ENCODE data around the gene DYSF. TPM values are rescaled to one million over a fixed set of nuclear protein-coding genes. Genes with fewer than 3 reads are reported as not detected.
A peak's percentile ranks its signal among the peaks of the same experiment; 100 is the strongest.

DYSF gene
- total RNA-seq, 1 experiment from 2014 or later = 0.31 TPM

DNA sequence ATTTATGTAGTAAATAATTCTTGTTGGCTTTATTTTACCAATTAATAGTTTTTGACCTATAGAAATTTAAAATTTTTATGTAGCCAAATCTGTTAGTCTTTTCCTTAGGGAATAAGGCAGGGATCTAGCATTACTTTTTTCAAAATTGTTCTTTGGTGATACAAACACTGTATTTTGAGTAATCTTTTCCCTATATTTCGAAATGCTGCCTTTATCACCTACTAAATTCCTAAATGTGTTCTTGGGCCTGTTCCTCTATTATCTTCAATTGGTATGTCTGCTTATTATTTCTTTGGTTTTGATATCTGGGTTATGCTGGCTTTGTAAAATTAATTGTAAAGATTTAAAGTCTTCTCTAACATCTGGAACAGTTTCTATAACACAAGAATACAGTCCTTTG, 87.5 kb downstream of the DYSF start:
- intact Hi-C loops (cut with micrococcal nuclease; ENCODE audit: unreplicated experiment) = loop anchor here (10.0 kb wide), 2 partner anchors 1034 to 1214 kb away; no protein-coding TSS in a partner anchor
- ATAC-seq = no peak
- no peaks in the 10 kb centered on the region for H3K36me3 ChIP-seq (ENCODE audit: control insufficient read depth, insufficient read depth, low read length)
- in situ Hi-C loops (cut with HindIII; ENCODE audit: low pct_unique_long_range_greater_than_20kb, low sequenced_read_pairs) = no loop called here
- H3K9me3 ChIP-seq (ENCODE audit: control insufficient read depth, insufficient read depth, low read depth, low read length) = no peaks in the 10 kb centered on the region
- no peak overlapping the region for H3K27ac ChIP-seq (ENCODE audit: low read length)
- no peaks in the 10 kb centered on the region for H3K4me1 ChIP-seq (ENCODE audit: control insufficient read depth, insufficient read depth, low read length)
- no peaks in the 10 kb centered on the region; the same call in 1 of the 2 replicates for H3K27me3 ChIP-seq (ENCODE audit: control insufficient read depth, insufficient read depth, low read length)
- CTCF ChIA-PET = no interaction called here
- no peak for TF ChIP-seq REST (IDR thresholded peaks at IDR 0.05; ENCODE audit: insufficient read depth in 1 of 2, low read depth in 2 of 2, low read length in 1 of 2)
- no peak for TF ChIP-seq CTCF (IDR thresholded peaks at IDR 0.05)
- no peak for TF ChIP-seq TCF7L2 (IDR thresholded peaks at IDR 0.05; ENCODE audit: low read depth, low read length)
- POLR2A ChIA-PET = no interaction called here
- no peak for DNase-seq (ENCODE audit: low read depth, low spot score)
- no peak overlapping the region for H3K4me3 ChIP-seq (ENCODE audit: low read depth in 2 of 2, low read length in 2 of 2)
- no TSS peak for BruUV-seq (replicated peaks)

- no peak overlapping the region for H3K27ac ChIP-seq (ENCODE audit: low read length)
- H3K9me3 ChIP-seq (ENCODE audit: control insufficient read depth, insufficient read depth, low read depth, low read length) = no peaks in the 10 kb centered on the region
- H3K4me1 ChIP-seq (ENCODE audit: control insufficient read depth, insufficient read depth, low read length) = no peaks in the 10 kb centered on the region; the same call in 1 of the 2 replicates
- no peaks in the 10 kb centered on the region; the same call in 1 of the 2 replicates for H3K27me3 ChIP-seq (ENCODE audit: control insufficient read depth, insufficient read depth, low read length)
- CTCF ChIA-PET = interaction anchor here (0.9 kb wide), 1 partner anchor 605 kb away, joined by 3 read pairs; no protein-coding TSS in a partner anchor
- TF ChIP-seq POLR2AphosphoS5 (IDR thresholded peaks at IDR 0.05; ENCODE audit: low read depth, low read length) (no peak), TCF7L2 (IDR thresholded peaks at IDR 0.05; ENCODE audit: low read depth, low read length) (no peak), REST (IDR thresholded peaks at IDR 0.05; ENCODE audit: insufficient read depth in 1 of 2, low read depth in 2 of 2, low read length in 1 of 2) (no peak), CTCF (IDR thresholded peaks at IDR 0.05) (no peak), SIN3A (IDR thresholded peaks at IDR 0.05; ENCODE audit: borderline replicate concordance, insufficient read depth, low read depth, low read length) (no peak)
- no peaks in the 10 kb centered on the region for H3K36me3 ChIP-seq (ENCODE audit: control insufficient read depth, insufficient read depth, low read length)
- peak overlapping the region; percentile 1 to 25; a peak in 3 of 4 replicates for H3K4me3 ChIP-seq (ENCODE audit: low read depth in 2 of 2, low read length in 2 of 2)
- ATAC-seq (peak; percentile 29; the same call in 1 of the 2 replicates), DNase-seq (ENCODE audit: low read depth, low spot score) (no peak)
- in situ Hi-C loops (cut with HindIII; ENCODE audit: low pct_unique_long_range_greater_than_20kb, low sequenced_read_pairs) = no loop called here
- BruUV-seq (replicated peaks) = no TSS peak
- intact Hi-C loops (cut with micrococcal nuclease; ENCODE audit: unreplicated experiment) = loop anchor here (5.0 to 10.0 kb wide), 4 partner anchors 372 to 1210 kb away; no protein-coding TSS in a partner anchor
- POLR2A ChIA-PET = interaction anchor here (0.6 kb wide), 1 partner anchor 609 kb away, joined by 9 read pairs; no protein-coding TSS in a partner anchor
These were observed 91.7 kb downstream of the DYSF start for GRCh38 chr2:71544919-71545571.
